ENCODE results near the gene PLEKHB2. TPM values are rescaled to one million over a fixed set of nuclear protein-coding genes. Genes with fewer than 3 reads are reported as not detected.

PLEKHB2 gene
- total RNA-seq, 1 donor from 2014 or later, result 43.4 TPM

DNA sequence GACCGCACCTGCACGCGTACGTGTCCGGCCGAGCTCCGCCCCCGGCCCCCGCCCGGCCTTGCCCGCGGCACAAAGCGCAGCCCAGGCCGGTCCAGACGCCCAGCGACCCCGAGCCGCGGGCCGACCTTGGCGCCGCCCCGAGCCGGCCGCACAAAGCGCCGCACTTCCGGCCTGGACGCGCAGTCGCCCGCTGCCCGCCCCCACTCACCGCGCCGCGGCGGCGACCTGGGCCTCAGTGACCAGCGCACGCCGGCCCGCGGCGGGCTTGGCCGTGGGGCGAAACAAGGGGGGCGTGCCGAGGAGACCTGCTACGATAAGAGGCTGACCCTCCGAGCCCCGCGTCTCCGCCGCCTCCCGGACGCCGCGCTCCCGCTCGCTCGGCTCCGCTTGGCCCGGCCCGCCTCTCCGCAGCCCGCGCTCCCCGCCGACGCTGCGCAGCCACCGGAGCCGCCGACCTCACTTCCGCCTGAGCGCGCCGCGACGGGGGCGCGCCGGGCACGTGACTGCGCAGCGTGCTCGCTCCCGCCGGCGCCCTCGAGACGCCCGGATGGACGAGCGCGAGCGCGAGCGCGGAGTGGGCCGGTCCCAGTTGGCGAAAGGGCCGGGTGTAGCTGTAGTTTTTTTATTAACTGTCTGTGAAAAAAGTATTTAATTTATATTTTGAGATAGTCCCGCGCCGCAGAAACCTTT lies 12.0 kb upstream of the PLEKHB2 start, which contains the start of gene FAM168B:
FAM168B (minus strand) TSS at position 455 of the 690 bp plus-strand sequence. CDS start 10,814 bp downstream, outside the sequence.
- peak within 1 kb of the TSS; percentile 90 for H3K4me3 Mint-ChIP-seq
- DNase-seq (ENCODE audit: extremely low spot score, unreplicated experiment), result peak; percentile 93
- peak within 1 kb of the TSS; percentile 93 for H3K27ac Mint-ChIP-seq
- TF ChIP-seq, protein P1, sequence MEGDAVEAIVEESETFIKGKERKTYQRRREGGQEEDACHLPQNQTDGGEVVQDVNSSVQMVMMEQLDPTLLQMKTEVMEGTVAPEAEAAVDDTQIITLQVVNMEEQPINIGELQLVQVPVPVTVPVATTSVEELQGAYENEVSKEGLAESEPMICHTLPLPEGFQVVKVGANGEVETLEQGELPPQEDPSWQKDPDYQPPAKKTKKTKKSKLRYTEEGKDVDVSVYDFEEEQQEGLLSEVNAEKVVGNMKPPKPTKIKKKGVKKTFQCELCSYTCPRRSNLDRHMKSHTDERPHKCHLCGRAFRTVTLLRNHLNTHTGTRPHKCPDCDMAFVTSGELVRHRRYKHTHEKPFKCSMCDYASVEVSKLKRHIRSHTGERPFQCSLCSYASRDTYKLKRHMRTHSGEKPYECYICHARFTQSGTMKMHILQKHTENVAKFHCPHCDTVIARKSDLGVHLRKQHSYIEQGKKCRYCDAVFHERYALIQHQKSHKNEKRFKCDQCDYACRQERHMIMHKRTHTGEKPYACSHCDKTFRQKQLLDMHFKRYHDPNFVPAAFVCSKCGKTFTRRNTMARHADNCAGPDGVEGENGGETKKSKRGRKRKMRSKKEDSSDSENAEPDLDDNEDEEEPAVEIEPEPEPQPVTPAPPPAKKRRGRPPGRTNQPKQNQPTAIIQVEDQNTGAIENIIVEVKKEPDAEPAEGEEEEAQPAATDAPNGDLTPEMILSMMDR (conservative IDR thresholded peaks at IDR 0.05), result no peak
- H3K4me1 Mint-ChIP-seq (ENCODE audit: unreplicated experiment), result peaks cover 9% of the 10 kb centered on the region
- H3K27me3 Mint-ChIP-seq, result no peaks in the 10 kb centered on the region
- H3K9me3 Mint-ChIP-seq, result no peaks in the 10 kb centered on the region
- peaks cover 12% of the 10 kb centered on the region for H3K36me3 Mint-ChIP-seq

GRCh38 chr2:131093696-131094462 lies 11.3 kb upstream of the PLEKHB2 start:
- peak overlapping the region; percentile 93 for H3K27ac Mint-ChIP-seq
- H3K4me3 Mint-ChIP-seq, result peak overlapping the region; percentile 90
- DNase-seq (ENCODE audit: extremely low spot score, unreplicated experiment), result no peak
- H3K9me3 Mint-ChIP-seq, result no peaks in the 10 kb centered on the region
- peaks cover 8% of the 10 kb centered on the region for H3K36me3 Mint-ChIP-seq
- H3K4me1 Mint-ChIP-seq (ENCODE audit: unreplicated experiment), result peaks cover 9% of the 10 kb centered on the region
- TF ChIP-seq, protein P1 (conservative IDR thresholded peaks at IDR 0.05), result no peak
- no peaks in the 10 kb centered on the region for H3K27me3 Mint-ChIP-seq

- TF ChIP-seq, protein P1 (conservative IDR thresholded peaks at IDR 0.05), result no peak
- no peaks in the 10 kb centered on the region for H3K9me3 Mint-ChIP-seq
- peak overlapping the region; percentile 90 for H3K4me3 Mint-ChIP-seq
- no peaks in the 10 kb centered on the region for H3K27me3 Mint-ChIP-seq
- peaks cover 8% of the 10 kb centered on the region for H3K36me3 Mint-ChIP-seq
- H3K27ac Mint-ChIP-seq, result peak overlapping the region; percentile 93
- DNase-seq (ENCODE audit: extremely low spot score, unreplicated experiment), result no peak
- H3K4me1 Mint-ChIP-seq (ENCODE audit: unreplicated experiment), result peaks cover 9% of the 10 kb centered on the region
Observed at GRCh38 chr2:131094463-131095281, 10.5 kb upstream of the PLEKHB2 start.

DNA sequence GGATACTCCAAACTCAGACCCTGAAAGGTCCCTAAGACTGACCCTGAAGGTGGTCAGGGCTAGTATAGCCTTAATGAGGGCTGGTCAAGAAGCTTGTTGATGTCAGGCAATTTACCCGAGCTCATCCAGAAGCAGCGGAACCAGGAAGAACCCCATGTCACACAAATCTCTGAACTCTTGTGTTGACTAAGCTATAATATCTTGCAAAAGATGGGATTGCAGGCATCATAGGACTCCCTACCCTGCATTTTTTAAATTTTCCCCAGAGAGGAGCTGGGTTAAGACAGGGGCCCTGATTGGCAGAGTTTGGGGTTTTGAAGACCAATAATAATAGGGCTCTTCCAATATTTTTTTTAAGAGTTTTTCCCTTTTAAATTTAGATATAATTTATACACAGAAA lies 2.0 kb upstream of the PLEKHB2 start:
- Mint-ChIP-seq H3K4me1 (ENCODE audit: unreplicated experiment) (peaks cover 21% of the 10 kb centered on the region), H3K4me3 (peak overlapping the region; percentile 10), H3K9me3 (no peaks in the 10 kb centered on the region), H3K27me3 (no peaks in the 10 kb centered on the region), H3K36me3 (no peaks in the 10 kb centered on the region), H3K27ac (no peak overlapping the region)
- DNase-seq (ENCODE audit: extremely low spot score, unreplicated experiment), result no peak
- TF ChIP-seq, protein P1 (conservative IDR thresholded peaks at IDR 0.05), result no peak

DNA sequence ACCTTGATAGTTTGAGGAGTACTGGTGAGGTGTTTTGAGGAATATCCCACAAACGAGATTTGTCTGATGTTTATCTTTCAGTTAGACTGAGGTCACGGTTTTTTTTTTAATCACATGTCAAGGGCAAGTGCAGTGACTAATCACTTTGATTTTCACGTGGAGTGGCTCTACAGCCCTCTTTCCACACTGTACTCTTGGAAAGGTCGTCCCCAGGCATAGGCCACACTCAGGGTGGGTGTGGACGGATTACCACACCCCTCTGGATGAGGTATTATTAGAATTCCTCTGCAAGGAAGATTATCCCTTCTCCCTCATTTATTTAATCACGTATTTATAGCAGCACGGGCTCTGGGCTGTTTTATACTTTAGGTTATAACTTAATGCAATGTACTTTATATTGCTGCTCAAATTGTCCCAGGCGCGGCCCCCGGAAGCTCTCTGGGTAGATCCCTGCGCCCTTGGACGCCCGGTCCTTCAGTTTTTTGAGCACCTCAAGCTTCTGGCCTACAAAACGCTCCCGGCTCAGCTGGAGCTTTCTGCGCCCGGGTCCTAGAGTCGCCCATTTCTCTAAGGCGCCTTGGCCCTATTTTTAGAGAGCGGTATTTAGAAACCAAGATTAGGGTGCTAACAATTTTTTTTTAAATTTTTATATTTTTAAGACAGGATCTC lies 515 bp upstream of the PLEKHB2 start:
- Mint-ChIP-seq H3K4me3 (peak overlapping the region; percentile 97), H3K9me3 (no peaks in the 10 kb centered on the region), H3K27ac (peak overlapping the region; percentile 96), H3K4me1 (ENCODE audit: unreplicated experiment) (peaks cover 24% of the 10 kb centered on the region), H3K36me3 (no peaks in the 10 kb centered on the region), H3K27me3 (no peaks in the 10 kb centered on the region)
- DNase-seq (ENCODE audit: extremely low spot score, unreplicated experiment), result no peak
- TF ChIP-seq, protein P1 (conservative IDR thresholded peaks at IDR 0.05), result no peak

All from type B pancreatic cell (in vitro differentiated cells).